ENCODE measurements around the gene FBXL12.

GRCh38 chr19:9819596-9819909 is 674 bp upstream of the FBXL12 start:
- TF ChIP-seq CTCF (IDR thresholded peaks at IDR 0.05) (no peak), POLR2A (IDR thresholded peaks at IDR 0.05) (no peak)

Data from thyroid gland (tissue), 4 donors.